ENCODE measurements around the gene FOXB2. TPM values are rescaled to one million over a fixed set of nuclear protein-coding genes. Genes with fewer than 3 reads are reported as not detected.

The FOXB2 gene
- total and polyA plus RNA-seq, 2 of the 8 experiments (the other 6 are each of a cell fraction or from before 2014, with no cell fraction given): 0.15 to 0.22 TPM

GRCh38 chr9:77013932-77014596 is 5.4 kb upstream of the FOXB2 start:
- Histone ChIP-seq H2BK20ac (ENCODE audit: low read length) (peak overlapping the region; percentile 40; the same call in 1 of the 2 replicates), H3K18ac (ENCODE audit: extremely low read depth, low read length) (peak overlapping the region; percentile 3; the same call in 1 of the 2 replicates), H3K4me1 (replicated peaks in 1 of 4; ENCODE audit: control insufficient read depth in 3 of 4, insufficient read depth in 4 of 4, low read length in 3 of 4) (peaks cover 15 to 44% (median 30%) of the 10 kb centered on the region in 4 experiments), H2BK12ac (ENCODE audit: low read depth, low read length) (peak overlapping the region; percentile 81), H2BK5ac (ENCODE audit: low read depth, low read length) (no peak overlapping the region), H4K20me1 (replicated peaks in 1 of 2; ENCODE audit: control insufficient read depth in 1 of 2, insufficient read depth in 2 of 2, low read length in 2 of 2) (peaks cover 2 to 3% of the 10 kb centered on the region in 2 experiments), H4K8ac (ENCODE audit: extremely low read depth, insufficient read depth, low read length) (no peak overlapping the region), H3K79me2 (ENCODE audit: control insufficient read depth in 1 of 2, insufficient read depth in 2 of 2, low read length in 2 of 2) (no peaks in the 10 kb centered on the region), H3K9ac (replicated peaks in 1 of 4; ENCODE audit: extremely low read depth in 1 of 4, low read depth in 3 of 4, low read length in 3 of 4) (no peak overlapping the region), H3K23ac (ENCODE audit: insufficient read length) (no peak overlapping the region), H3K4ac (replicated peaks; ENCODE audit: insufficient read length, low read depth, low read length) (no peak overlapping the region), H2AFZ (ENCODE audit: low read length) (no peak overlapping the region), H3K79me1 (ENCODE audit: low read depth, low read length) (no peaks in the 10 kb centered on the region), H3K4me3 (ENCODE audit: extremely low read depth in 1 of 4, insufficient read depth in 2 of 4, low read depth in 3 of 4, low read length in 4 of 4) (peak overlapping the region in 3 of 4 experiments; percentile 13 to 65 (median 30); a peak in 6 of 8 replicates), H3K4me2 (ENCODE audit: insufficient read depth in 1 of 2, low read depth in 2 of 2, low read length in 2 of 2) (peak overlapping the region; percentile 90 to 94), H2BK120ac (replicated peaks; ENCODE audit: low read depth, low read length) (no peak overlapping the region), H2BK15ac (ENCODE audit: low read length) (0 out of 2 replicates have a peak overlapping the region, but pooled peaks have one; percentile 55), H4K5ac (ENCODE audit: insufficient read length, low read depth, low read length) (no peak overlapping the region), H3K36me3 (ENCODE audit: control insufficient read depth in 2 of 4, insufficient read depth in 4 of 4, low read length in 3 of 4) (no peaks in the 10 kb centered on the region), H3K9me3 (ENCODE audit: insufficient read depth in 2 of 2, low read depth in 1 of 2, low read length in 1 of 2) (no peaks in the 10 kb centered on the region), H3K27me3 (replicated peaks in 1 of 4; ENCODE audit: control insufficient read depth in 3 of 4, extremely low read depth in 1 of 4, insufficient read depth in 3 of 4, low read length in 3 of 4) (peaks cover 63 to 90% (median 82%) of the 10 kb centered on the region in 4 experiments), H3K27ac (ENCODE audit: low read depth, low read length) (no peak overlapping the region), H2AK5ac (ENCODE audit: low read depth, low read length) (no peak overlapping the region; the same call in 1 of the 2 replicates), H3K14ac (ENCODE audit: insufficient read length) (no peak overlapping the region), H3K56ac (replicated peaks; ENCODE audit: insufficient read length, low read depth, low read length) (no peak overlapping the region), H4K91ac (replicated peaks; ENCODE audit: insufficient read length, low read length) (no peak overlapping the region), H3K23me2 (ENCODE audit: low read depth, low read length) (peaks cover 30% of the 10 kb centered on the region)
- ChIA-PET POLR2A (ENCODE audit: partially characterized antibody) (interaction anchor here (1.5 kb wide), 1 partner anchor 10 kb away, joined by 5 read pairs; no protein-coding TSS in a partner anchor), CTCF (ENCODE audit: partially characterized antibody) (interaction anchor here (0.6 to 3.9 kb wide), 16 partner anchors 7 to 203 kb away, joined by 3 to 34 read pairs (median 4); no protein-coding TSS in a partner anchor)
- WGBS, 2 experiments (ENCODE audit: extremely low coverage in 1 of 2, insufficient coverage in 1 of 2, insufficient read length in 1 of 2, insufficient replicate concordance in 2 of 2, low coverage in 1 of 2, low lambda C conversion rate in 2 of 2, missing lambda C conversion rate in 1 of 2): 3% methylated on average over 46 of the region's 46 CpGs; no CpG with 5 or more reads in 1 of the 2 experiments
- DNase-seq (ENCODE audit: low read depth in 1 of 2, low spot score in 2 of 2) (peak in 1 of 2 experiments; percentile 61), FAIRE-seq (no peak)
- TF ChIP-seq EZH2 (IDR thresholded peaks at IDR 0.05; ENCODE audit: low read depth, low read length, severe bottlenecking) (peak; percentile 96), SRF (IDR thresholded peaks at IDR 0.05; ENCODE audit: low read depth, low read length) (no peak), SUZ12 (IDR thresholded peaks at IDR 0.05; ENCODE audit: low read length) (peak; percentile 94), RNF2 (IDR thresholded peaks at IDR 0.05; ENCODE audit: borderline replicate concordance, low read depth, low read length, missing control alignments, poor library complexity, severe bottlenecking) (peak; percentile 96), MAFK (IDR thresholded peaks at IDR 0.05; ENCODE audit: low read depth, low read length) (no peak), CBX8 (IDR thresholded peaks at IDR 0.05; ENCODE audit: borderline replicate concordance, low read depth, low read length) (peak; percentile 79; the same call in 1 of the 2 replicates), USF2 (IDR thresholded peaks at IDR 0.05; ENCODE audit: low read length) (no peak), KDM4A (IDR thresholded peaks at IDR 0.05; ENCODE audit: low read depth, low read length, severe bottlenecking) (peak; percentile 21)

Data from H1 (cell line).